ENCODE measurements around the gene OR56A5.

DNA sequence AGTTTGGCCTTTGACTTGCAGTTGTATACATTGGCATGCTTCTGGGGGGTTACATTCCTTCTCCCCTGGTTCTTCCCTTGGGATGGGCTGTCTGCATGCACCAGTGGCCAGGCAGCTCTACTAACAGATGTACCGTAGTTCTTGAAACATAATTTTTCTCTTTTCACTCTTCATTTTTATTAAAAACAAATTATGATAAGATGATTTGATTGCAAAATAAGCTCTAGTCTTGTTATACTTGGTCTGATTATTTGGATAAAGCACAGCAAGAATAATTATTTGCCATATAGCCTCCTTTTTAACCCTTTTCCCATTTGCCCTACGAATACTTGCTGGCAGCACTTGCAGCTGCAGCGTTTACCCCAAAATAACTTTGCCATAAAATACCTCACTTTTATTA is 12.7 kb downstream of the OR56A5 start:
- no peak for TF ChIP-seq EP300 (IDR thresholded peaks at IDR 0.05)
- no peak for TF ChIP-seq CTCF (IDR thresholded peaks at IDR 0.05)
- TF ChIP-seq POLR2A (IDR thresholded peaks at IDR 0.05): no peak
